A673 (cell line): ENCODE data around the gene KLRF2. TPM values are rescaled to one million over a fixed set of nuclear protein-coding genes. Genes with fewer than 3 reads are reported as not detected.

Source experiments
- BruUV-seq: library from RNA; stranded (reverse); fragments of 400-500 nt; replicated peaks from 2 replicates; lab custom pipeline; 2021; lab: Mats Ljungman, UMichigan
- CTCF ChIA-PET: fragments of 300-600 bp; sonication (Branson Sonifier 250); formaldehyde crosslinking; loops from one replicate; lab custom pipeline; 2022; ENCODE audit warnings: antibody characterized with exemption; lab: Charles Lee
- POLR2A ChIA-PET: fragments of 300-600 bp; sonication (Branson Sonifier 250); formaldehyde crosslinking; loops from one replicate; lab custom pipeline; 2022; ENCODE audit warnings: antibody characterized with exemption; ENCODE audit not compliant: low non-redundant PET; lab: Charles Lee
- DNase-seq: peaks from one replicate; pipeline ENCODE4 v3.0.0-alpha.2; 2015; ENCODE audit warnings: low spot score
- H3K27ac ChIP-seq: fragments of 200-600 bp; sonication (generic); 2 replicates; pipeline ENCODE4 v1.5.1; 2016; ENCODE audit warnings: mixed run types, low read depth, mild to moderate bottlenecking, mixed read lengths, antibody characterized with exemption, low read length; ENCODE audit not compliant: poor library complexity, severe bottlenecking
- H3K27me3 ChIP-seq: fragments of 200-600 bp; sonication (generic); replicated peaks from 2 replicates; pipeline ENCODE4 v1.6.1; 2017; ENCODE audit warnings: mixed run types, low read depth, mild to moderate bottlenecking, mixed read lengths, antibody characterized with exemption, low read length; ENCODE audit not compliant: insufficient read depth, poor library complexity
- H3K36me3 ChIP-seq: fragments of 200-600 bp; sonication (generic); 2 replicates; pipeline ENCODE4 v1.6.1; 2016; ENCODE audit warnings: mixed run types, mild to moderate bottlenecking, mixed read lengths, antibody characterized with exemption, low read length; ENCODE audit not compliant: insufficient read depth, poor library complexity, severe bottlenecking
- H3K4me1 ChIP-seq: fragments of 200-600 bp; sonication (generic); 2 replicates; pipeline ENCODE4 v1.6.1; 2017; ENCODE audit warnings: mixed run types, mild to moderate bottlenecking, mixed read lengths, antibody characterized with exemption, low read length; ENCODE audit not compliant: insufficient read depth, poor library complexity, severe bottlenecking
- H3K4me3 ChIP-seq: fragments of 200-600 bp; sonication (generic); 2 replicates; pipeline ENCODE4 v1.5.1; 2016; ENCODE audit warnings: low read depth, mixed run types, mild to moderate bottlenecking, mixed read lengths, low read length; ENCODE audit not compliant: poor library complexity, severe bottlenecking
- H3K9me3 ChIP-seq: fragments of 200-600 bp; sonication (generic); 2 replicates; pipeline ENCODE4 v1.6.1; 2016; ENCODE audit warnings: mixed run types, low read depth, mild to moderate bottlenecking, mixed read lengths, antibody characterized with exemption, low read length; ENCODE audit not compliant: poor library complexity, severe bottlenecking
- EZH2 ChIP-seq: fragments of 200-600 bp; sonication (generic); IDR thresholded peaks from 2 replicates; pipeline ENCODE4 v1.6.1; 2017; ENCODE audit warnings: borderline replicate concordance, low read depth, mild to moderate bottlenecking, mixed read lengths, antibody characterized with exemption, low read length; ENCODE audit not compliant: poor library complexity, severe bottlenecking
- intact Hi-C: fragments of 100-400 bp; cut with micrococcal nuclease; formaldehyde crosslinking; loops from one replicate; pipeline ENCODE4 v1.10.0; 2022; ENCODE audit not compliant: unreplicated experiment
- total RNA-seq: library from RNA; stranded (reverse); gene quantifications from 2 replicates; pipeline ENCODE4 v1.2.3, GENCODE V29; 2021
- TF ChIP-seq, protein P1 (sequence below): fragments of 300-800, 200-600 bp; sonication (generic); conservative IDR thresholded peaks from 2 replicates; pipeline ENCODE4 v1.5.1; 2017; ENCODE audit warnings: low read depth, mild to moderate bottlenecking, antibody characterized with exemption, low read length, moderate library complexity, mixed read lengths

KLRF2 gene
- total RNA-seq, 1 experiment from 2014 or later, result not detected

DNA sequence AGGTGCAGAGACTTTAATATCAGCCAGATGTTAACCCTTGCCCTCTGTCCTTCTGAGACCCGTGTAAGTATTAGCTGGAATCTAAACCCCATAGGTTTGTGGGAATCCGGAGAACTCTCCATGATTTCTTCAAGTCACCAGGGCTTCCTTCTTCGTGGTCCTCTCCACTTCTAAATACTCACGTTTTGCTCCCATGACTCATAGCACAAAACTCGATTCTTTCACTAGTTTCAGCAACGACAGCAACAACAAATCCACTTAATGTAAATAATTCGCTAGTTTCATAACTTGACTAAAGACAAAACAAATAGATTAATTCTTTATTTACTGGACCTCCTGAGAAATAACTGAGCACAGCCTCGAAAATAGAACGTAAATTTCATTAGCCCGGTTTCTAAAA, 55.3 kb downstream of the KLRF2 start:
- intact Hi-C loops, result no loop called here
- CTCF ChIA-PET, result no interaction called here
- Histone ChIP-seq H3K36me3 (no peaks in the 10 kb centered on the region), H3K27ac (no peak overlapping the region), H3K27me3 (peaks cover 33% of the 10 kb centered on the region), H3K4me1 (no peaks in the 10 kb centered on the region), H3K9me3 (no peaks in the 10 kb centered on the region), H3K4me3 (no peak overlapping the region)
- DNase-seq, result no peak
- POLR2A ChIA-PET, result no interaction called here
- TF ChIP-seq EZH2, result no peak
- TF ChIP-seq, protein P1, sequence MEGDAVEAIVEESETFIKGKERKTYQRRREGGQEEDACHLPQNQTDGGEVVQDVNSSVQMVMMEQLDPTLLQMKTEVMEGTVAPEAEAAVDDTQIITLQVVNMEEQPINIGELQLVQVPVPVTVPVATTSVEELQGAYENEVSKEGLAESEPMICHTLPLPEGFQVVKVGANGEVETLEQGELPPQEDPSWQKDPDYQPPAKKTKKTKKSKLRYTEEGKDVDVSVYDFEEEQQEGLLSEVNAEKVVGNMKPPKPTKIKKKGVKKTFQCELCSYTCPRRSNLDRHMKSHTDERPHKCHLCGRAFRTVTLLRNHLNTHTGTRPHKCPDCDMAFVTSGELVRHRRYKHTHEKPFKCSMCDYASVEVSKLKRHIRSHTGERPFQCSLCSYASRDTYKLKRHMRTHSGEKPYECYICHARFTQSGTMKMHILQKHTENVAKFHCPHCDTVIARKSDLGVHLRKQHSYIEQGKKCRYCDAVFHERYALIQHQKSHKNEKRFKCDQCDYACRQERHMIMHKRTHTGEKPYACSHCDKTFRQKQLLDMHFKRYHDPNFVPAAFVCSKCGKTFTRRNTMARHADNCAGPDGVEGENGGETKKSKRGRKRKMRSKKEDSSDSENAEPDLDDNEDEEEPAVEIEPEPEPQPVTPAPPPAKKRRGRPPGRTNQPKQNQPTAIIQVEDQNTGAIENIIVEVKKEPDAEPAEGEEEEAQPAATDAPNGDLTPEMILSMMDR, result no peak
- no TSS peak for BruUV-seq

DNA sequence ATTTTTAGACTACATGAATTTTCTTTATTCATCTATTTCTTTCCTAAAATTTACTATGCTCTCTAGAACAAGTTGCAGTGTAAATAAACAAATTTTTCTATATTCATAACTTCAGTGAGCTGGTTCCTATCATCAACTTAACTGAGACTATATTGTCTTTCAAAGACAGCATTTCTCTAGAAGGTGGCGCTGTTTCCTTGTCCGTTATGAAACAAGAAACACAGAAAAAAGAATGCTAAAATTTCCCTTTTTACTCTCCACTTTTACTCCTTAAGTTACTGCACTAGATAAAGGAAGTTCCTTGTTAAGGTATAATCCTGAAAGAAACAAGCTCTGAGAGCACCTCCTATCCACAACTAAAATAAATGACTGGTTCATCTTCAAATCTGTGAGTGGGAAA, 59.1 kb downstream of the KLRF2 start:
- intact Hi-C loops, result loop anchor here (5.0 kb wide), 1 partner anchor 202 kb away; no protein-coding TSS in a partner anchor
- ChIA-PET POLR2A (no interaction called here), CTCF (no interaction called here)
- Histone ChIP-seq H3K36me3 (no peaks in the 10 kb centered on the region), H3K27ac (no peak overlapping the region), H3K4me3 (no peak overlapping the region), H3K27me3 (peaks cover 51% of the 10 kb centered on the region), H3K4me1 (peaks cover 10% of the 10 kb centered on the region), H3K9me3 (no peaks in the 10 kb centered on the region)
- DNase-seq, result peak; percentile 10
- BruUV-seq, result no TSS peak
- no peak for TF ChIP-seq EZH2
- TF ChIP-seq, protein P1, result peak; percentile 60

DNA sequence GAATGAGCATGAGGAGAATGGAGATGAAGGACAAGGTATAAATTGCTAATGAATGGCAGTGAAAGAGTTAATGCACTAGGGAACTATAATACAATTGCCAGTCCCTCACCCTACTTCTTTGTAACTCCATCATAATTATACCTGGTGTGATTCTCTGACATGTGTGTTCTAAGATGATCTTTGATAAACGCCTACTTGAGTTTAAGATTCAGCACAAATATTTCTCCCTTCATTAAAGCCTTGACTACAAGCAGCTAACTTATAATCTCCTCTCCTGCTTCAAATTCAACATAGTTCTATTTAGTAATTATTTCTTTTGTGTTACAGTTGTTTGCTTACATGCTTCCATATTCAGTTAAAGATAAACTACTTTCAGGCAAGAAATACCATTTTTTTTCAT, 60.5 kb downstream of the KLRF2 start:
- Histone ChIP-seq H3K27me3 (peaks cover 51% of the 10 kb centered on the region), H3K27ac (no peak overlapping the region), H3K36me3 (no peaks in the 10 kb centered on the region), H3K4me1 (peaks cover 10% of the 10 kb centered on the region), H3K9me3 (no peaks in the 10 kb centered on the region), H3K4me3 (no peak overlapping the region)
- BruUV-seq, result no TSS peak
- TF ChIP-seq, protein P1, result no peak
- no peak for TF ChIP-seq EZH2
- POLR2A ChIA-PET, result no interaction called here
- intact Hi-C loops, result loop anchor here (5.0 kb wide), 1 partner anchor 200 kb away; no protein-coding TSS in a partner anchor
- CTCF ChIA-PET, result no interaction called here
- DNase-seq, result no peak
